Stimulated activated naive B cell treated with anti-CD40 and anti-IgM and Interleukin-4, amounts not matched to agents 10 μg/mL and 1 μg/mL and 100 μg/mL, for 72 hours (primary cell): Measurements from ENCODE around the gene SLC6A6.

Source experiments
- ATAC-seq, 2 donors: fragments of 150-1000 bp; cut with Tn5 transposase; replicated peaks; 2 replicates each; pipeline ENCODE4 v1.10.0; 2021; ENCODE audit warnings: moderate library complexity in 1 of 2
- DNase-seq: peaks from one replicate; pipeline ENCODE4 v3.0.0; 2021
- H3K27ac Mint-ChIP-seq: one replicate; pipeline ENCODE4 v1.8.0; 2022; ENCODE audit warnings: mild to moderate bottlenecking, mixed read lengths
- H3K27me3 Mint-ChIP-seq, 2 donors: one replicate each; pipeline ENCODE4 v1.8.0; 2022; ENCODE audit warnings: mixed read lengths in 2 of 2
- H3K36me3 Mint-ChIP-seq, 2 donors: one replicate each; pipeline ENCODE4 v1.8.0; 2022; ENCODE audit warnings: mixed read lengths in 2 of 2, mild to moderate bottlenecking in 1 of 2
- H3K4me1 Mint-ChIP-seq, 2 donors: one replicate each; pipeline ENCODE4 v1.8.0; 2022; ENCODE audit warnings: mixed read lengths in 2 of 2, mild to moderate bottlenecking in 1 of 2
- H3K4me3 Mint-ChIP-seq, 2 donors: one replicate each; pipeline ENCODE4 v1.8.0; 2022; ENCODE audit warnings: mild to moderate bottlenecking in 2 of 2, mixed read lengths in 2 of 2, moderate library complexity in 1 of 2
- H3K9me3 Mint-ChIP-seq, 2 donors: one replicate each; pipeline ENCODE4 v1.8.0; 2022; ENCODE audit warnings: mixed read lengths in 2 of 2, mild to moderate bottlenecking in 1 of 2

SLC6A6 gene

DNA sequence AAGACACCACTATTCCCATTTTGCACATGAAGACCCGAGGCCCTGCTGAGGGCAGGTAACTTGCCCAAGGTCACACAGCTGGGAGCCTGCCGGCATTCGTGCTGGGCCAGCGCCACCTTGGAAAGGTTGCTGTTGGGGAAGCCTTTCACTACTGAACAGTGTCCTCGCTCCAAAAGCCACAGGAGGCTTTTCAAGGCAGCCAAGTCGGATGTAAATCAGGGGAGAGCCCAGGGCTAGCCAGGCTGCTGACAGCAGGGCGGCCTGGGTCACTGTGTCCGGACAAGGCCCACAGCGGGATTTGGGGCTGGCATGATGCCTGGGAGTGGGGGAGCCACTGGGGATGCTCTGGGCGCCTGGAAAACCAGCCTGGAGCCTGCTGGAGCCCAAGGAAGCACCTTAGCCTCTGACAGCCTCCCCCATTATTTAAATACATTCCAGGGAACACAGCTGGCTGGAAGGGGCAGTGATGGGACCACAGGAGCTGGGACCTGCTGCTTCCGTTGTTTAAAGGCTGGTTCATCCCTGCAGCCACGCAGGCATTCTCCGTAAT is 10.5 kb downstream of the SLC6A6 start:
- no peaks in the 10 kb centered on the region for H3K27me3 Mint-ChIP-seq

DNA sequence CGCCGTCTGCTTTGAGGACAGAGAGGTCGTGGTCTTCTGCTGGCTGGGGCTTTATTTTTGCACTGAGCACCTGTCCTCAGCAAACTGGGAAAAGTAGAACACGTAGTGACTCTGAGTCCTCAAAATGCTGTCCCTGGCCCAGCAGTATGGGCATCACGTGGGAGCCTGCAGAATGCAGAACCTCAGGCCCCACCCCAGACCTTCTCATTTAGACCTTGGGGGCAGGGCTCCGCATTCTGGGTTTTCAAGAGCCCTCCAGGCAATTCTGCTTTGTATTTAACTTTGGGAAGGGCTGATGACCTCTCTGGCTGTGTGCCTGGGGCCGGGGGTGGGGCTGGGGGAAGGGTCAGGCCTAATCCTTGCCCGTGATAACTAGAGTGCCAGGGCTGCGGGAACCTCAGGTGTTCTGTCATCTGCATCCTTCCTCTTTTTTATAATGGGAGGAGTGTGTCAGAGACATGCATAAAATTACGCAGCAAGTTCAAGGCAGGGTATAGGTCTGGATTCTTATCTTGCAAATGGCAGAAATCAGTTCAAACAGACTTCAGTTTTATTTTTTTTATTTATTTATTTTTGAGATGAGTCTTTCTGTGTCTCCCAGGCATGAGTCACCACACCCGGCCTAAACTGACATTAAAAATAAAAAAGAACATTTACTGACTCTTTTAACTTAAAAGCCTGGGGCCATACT is 11.1 kb downstream of the SLC6A6 start:
- Mint-ChIP-seq H3K4me3 (no peak overlapping the region), H3K4me1 (peaks cover 52 to 82% of the 10 kb centered on the region in 2 donors), H3K27me3 (no peaks in the 10 kb centered on the region), H3K36me3 (peaks cover 36 to 60% of the 10 kb centered on the region in 2 donors), H3K9me3 (no peaks in the 10 kb centered on the region), H3K27ac (no peak overlapping the region)
- peak; percentile 75 to 80 for ATAC-seq
- DNase-seq, result no peak

More for the DNA sequence above, 10.5 kb downstream of the SLC6A6 start:
- peaks cover 31 to 54% of the 10 kb centered on the region in 2 donors for H3K36me3 Mint-ChIP-seq
- H3K4me1 Mint-ChIP-seq, result peaks cover 50 to 76% of the 10 kb centered on the region in 2 donors
- DNase-seq (no peak), ATAC-seq (no peak)
- no peaks in the 10 kb centered on the region for H3K9me3 Mint-ChIP-seq
- no peak overlapping the region for H3K4me3 Mint-ChIP-seq
- H3K27ac Mint-ChIP-seq, result peak overlapping the region; percentile 47

- Mint-ChIP-seq H3K9me3 (no peaks in the 10 kb centered on the region), H3K27ac (peak overlapping the region; percentile 4), H3K27me3 (no peaks in the 10 kb centered on the region), H3K4me3 (no peak overlapping the region), H3K4me1 (peaks cover 51 to 80% of the 10 kb centered on the region in 2 donors), H3K36me3 (peaks cover 33 to 67% of the 10 kb centered on the region in 2 donors)
- ATAC-seq, result no peak
- no peak for DNase-seq
Measured at GRCh38 chr3:14414846-14415464, 12.5 kb downstream of the SLC6A6 start.

GRCh38 chr3:14415501-14415900 is 13.1 kb downstream of the SLC6A6 start:
- Mint-ChIP-seq H3K36me3 (peaks cover 34 to 68% of the 10 kb centered on the region in 2 donors), H3K27ac (no peak overlapping the region), H3K4me3 (no peak overlapping the region), H3K4me1 (peaks cover 46 to 76% of the 10 kb centered on the region in 2 donors), H3K27me3 (no peaks in the 10 kb centered on the region), H3K9me3 (no peaks in the 10 kb centered on the region)
- no peak for DNase-seq
- no peak for ATAC-seq

DNA sequence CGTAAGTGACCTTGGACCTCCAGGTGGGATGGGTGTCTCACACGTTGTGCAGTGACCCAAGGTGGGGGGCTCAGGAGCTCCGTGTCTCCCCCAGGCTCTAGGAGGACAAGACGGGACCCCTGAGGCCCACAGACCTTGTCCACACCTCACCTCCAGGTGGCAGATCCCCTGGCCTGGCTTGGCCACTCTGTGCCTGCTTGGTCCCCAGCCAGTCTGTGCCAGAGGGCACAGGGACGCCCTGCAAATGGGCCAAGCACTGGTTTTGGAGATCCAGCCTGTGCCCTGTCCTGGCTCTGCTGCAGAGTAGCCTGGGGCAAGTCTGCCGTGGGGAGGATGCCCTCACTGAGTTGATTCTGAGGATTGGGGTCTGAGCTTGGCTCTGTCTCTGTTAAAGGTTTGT is 14.0 kb downstream of the SLC6A6 start:
- H3K36me3 Mint-ChIP-seq, result peaks cover 33 to 65% of the 10 kb centered on the region in 2 donors
- no peak for DNase-seq
- H3K27ac Mint-ChIP-seq, result peak overlapping the region; percentile 65
- no peak for ATAC-seq
- H3K9me3 Mint-ChIP-seq, result no peaks in the 10 kb centered on the region
- H3K4me1 Mint-ChIP-seq, result peaks cover 42 to 72% of the 10 kb centered on the region in 2 donors
- H3K27me3 Mint-ChIP-seq, result no peaks in the 10 kb centered on the region
- no peak overlapping the region for H3K4me3 Mint-ChIP-seq

- Mint-ChIP-seq H3K4me1 (peaks cover 46 to 73% of the 10 kb centered on the region in 2 donors), H3K4me3 (no peak overlapping the region)
Measured at GRCh38 chr3:14418296-14419250, 16.2 kb downstream of the SLC6A6 start.

DNA sequence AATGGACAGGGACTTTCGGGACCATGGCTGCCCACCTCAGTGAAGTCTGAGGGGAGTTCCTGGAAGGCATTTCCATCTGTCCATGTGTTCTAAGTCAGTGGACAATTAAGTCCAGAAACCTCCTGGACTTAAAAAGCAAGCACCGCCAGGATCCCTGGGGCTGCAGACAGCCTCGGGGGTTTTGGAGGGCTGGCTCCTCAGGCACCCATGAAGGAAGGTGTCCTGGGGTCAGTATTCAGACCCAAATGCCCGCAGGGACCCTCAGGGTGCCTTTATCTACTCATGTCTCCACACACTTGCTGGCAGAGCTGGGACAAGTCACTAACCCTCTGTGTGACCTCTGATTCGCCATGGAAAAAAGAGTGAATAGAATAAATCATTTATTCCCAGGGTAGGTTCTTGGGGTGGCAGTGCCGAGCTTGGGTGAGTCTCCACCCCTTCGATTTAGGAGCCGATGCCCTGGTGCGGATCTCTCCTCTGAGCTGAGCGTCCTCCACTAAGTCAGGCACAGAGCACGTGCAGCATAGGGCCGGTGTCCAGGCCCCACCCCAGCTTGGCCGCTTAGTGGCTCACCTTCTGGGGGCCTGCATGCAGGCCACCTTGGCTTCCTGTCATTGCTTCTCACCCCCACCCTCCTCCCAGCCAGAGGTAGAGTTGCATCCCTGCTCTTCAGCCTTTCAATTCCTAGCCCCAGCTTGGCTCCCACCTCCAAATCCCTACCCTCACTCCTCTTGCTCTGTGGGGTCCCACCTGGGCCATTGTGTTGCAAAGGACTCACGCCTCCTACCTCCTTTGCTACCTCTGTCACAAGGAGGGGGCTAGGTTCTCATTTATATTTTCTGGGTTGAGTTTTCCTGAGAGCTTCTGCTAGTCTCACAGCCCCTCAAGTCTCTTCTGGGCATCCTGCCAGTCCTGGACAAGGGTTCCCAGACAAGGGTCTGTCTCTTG is 19.9 kb downstream of the SLC6A6 start:
- peak overlapping the region in 1 of 2 donors; percentile 5 for H3K4me3 Mint-ChIP-seq
- H3K27ac Mint-ChIP-seq, result peak overlapping the region; percentile 95
- H3K36me3 Mint-ChIP-seq, result peaks cover 21 to 52% of the 10 kb centered on the region in 2 donors
- no peaks in the 10 kb centered on the region for H3K27me3 Mint-ChIP-seq
- H3K4me1 Mint-ChIP-seq, result peaks cover 61 to 84% of the 10 kb centered on the region in 2 donors
- DNase-seq, result no peak
- H3K9me3 Mint-ChIP-seq, result no peaks in the 10 kb centered on the region
- no peak for ATAC-seq

More at GRCh38 chr3:14418296-14419250, 16.2 kb downstream of the SLC6A6 start:
- H3K9me3 Mint-ChIP-seq, result no peaks in the 10 kb centered on the region
- H3K36me3 Mint-ChIP-seq, result peaks cover 28 to 61% of the 10 kb centered on the region in 2 donors
- H3K27ac Mint-ChIP-seq, result peak overlapping the region; percentile 69
- ATAC-seq (no peak), DNase-seq (no peak)
- H3K27me3 Mint-ChIP-seq, result no peaks in the 10 kb centered on the region

DNA sequence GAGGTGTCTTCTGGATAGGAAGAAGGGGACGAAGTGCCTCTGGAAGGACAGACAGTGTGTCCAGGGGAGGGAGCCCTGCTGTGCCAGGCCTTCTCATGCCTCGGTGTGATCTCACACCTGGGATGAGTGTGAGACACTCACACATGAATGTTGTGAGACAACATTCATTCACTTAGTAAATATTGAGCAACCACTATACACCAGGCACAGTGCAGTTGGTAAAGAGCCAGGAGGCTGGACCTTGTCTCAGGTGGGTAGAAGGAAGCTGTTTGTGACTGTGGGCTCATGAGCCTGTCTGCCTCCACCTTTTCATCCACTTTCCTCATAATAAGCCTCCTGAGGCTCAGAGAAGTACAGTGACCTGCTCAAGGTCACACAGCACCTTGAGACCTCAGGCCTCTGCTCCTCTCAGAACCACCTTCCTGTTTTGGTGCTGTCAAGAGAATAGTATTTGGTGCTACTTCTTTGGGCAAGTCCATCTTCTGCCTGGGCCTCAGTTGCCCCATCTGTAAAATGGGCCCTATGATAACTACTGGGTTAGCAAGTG is 20.9 kb downstream of the SLC6A6 start:
- peaks cover 16 to 51% of the 10 kb centered on the region in 2 donors for H3K36me3 Mint-ChIP-seq
- no peak for DNase-seq
- no peaks in the 10 kb centered on the region for H3K27me3 Mint-ChIP-seq
- peak overlapping the region; percentile 95 for H3K27ac Mint-ChIP-seq
- peaks cover 70 to 87% of the 10 kb centered on the region in 2 donors for H3K4me1 Mint-ChIP-seq
- no peak for ATAC-seq
- H3K9me3 Mint-ChIP-seq, result no peaks in the 10 kb centered on the region
- H3K4me3 Mint-ChIP-seq, result no peak overlapping the region

DNA sequence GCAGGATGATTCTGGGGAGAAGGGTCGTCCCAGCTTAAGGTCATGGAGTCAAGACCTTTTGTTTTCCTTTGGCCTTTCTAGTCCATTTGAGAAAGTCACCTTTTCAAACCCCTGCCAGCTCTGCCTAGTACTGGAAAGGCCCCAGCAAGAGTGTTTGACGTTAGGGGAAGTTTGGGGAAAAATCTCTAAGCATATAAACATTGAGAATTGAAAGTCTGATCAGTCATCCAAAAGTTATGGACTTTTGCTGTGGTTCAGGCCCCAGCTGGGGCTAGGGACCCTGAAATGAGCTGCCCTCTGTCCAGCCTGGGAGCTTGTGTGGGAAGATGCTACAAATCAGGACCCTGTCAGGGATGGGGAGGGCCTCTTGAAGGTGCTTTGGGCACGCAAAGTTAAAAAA is 21.6 kb downstream of the SLC6A6 start:
- Mint-ChIP-seq H3K36me3 (peaks cover 12 to 44% of the 10 kb centered on the region in 2 donors), H3K4me1 (peaks cover 74 to 87% of the 10 kb centered on the region in 2 donors), H3K9me3 (no peaks in the 10 kb centered on the region), H3K27me3 (no peaks in the 10 kb centered on the region), H3K4me3 (peak overlapping the region; percentile 72 to 75), H3K27ac (peak overlapping the region; percentile 95)
- ATAC-seq (peak; percentile 54), DNase-seq (peak; percentile 48)

- H3K27me3 Mint-ChIP-seq, result no peaks in the 10 kb centered on the region
- peak; percentile 57 for DNase-seq
- H3K4me1 Mint-ChIP-seq, result peaks cover 82 to 92% of the 10 kb centered on the region in 2 donors
- peak overlapping the region; percentile 72 to 75 for H3K4me3 Mint-ChIP-seq
- H3K36me3 Mint-ChIP-seq, result peaks cover 12 to 41% of the 10 kb centered on the region in 2 donors
- ATAC-seq, result peak in 1 of 2 donors; percentile 44
- no peaks in the 10 kb centered on the region for H3K9me3 Mint-ChIP-seq
- H3K27ac Mint-ChIP-seq, result peak overlapping the region; percentile 95
Measured at GRCh38 chr3:14424711-14425580, 22.5 kb downstream of the SLC6A6 start.

- ATAC-seq, result peak; percentile 28 to 38
- Mint-ChIP-seq H3K27me3 (no peaks in the 10 kb centered on the region), H3K9me3 (no peaks in the 10 kb centered on the region), H3K36me3 (peaks cover 9 to 40% of the 10 kb centered on the region in 2 donors), H3K4me1 (peaks cover 83 to 95% of the 10 kb centered on the region in 2 donors), H3K4me3 (peak overlapping the region; percentile 43 to 48), H3K27ac (peak overlapping the region; percentile 89)
- peak; percentile 39 for DNase-seq
Measured at GRCh38 chr3:14425581-14426304, 23.3 kb downstream of the SLC6A6 start.

- Mint-ChIP-seq H3K27ac (peak overlapping the region; percentile 75), H3K4me1 (peaks cover 86 to 97% of the 10 kb centered on the region in 2 donors), H3K9me3 (no peaks in the 10 kb centered on the region), H3K27me3 (no peaks in the 10 kb centered on the region), H3K4me3 (peak overlapping the region; percentile 36 to 48), H3K36me3 (peaks cover 7 to 37% of the 10 kb centered on the region in 2 donors)
- no peak for ATAC-seq
- no peak for DNase-seq
Measured at GRCh38 chr3:14426305-14426620, 23.9 kb downstream of the SLC6A6 start.
